Ishikawa (cell line): Measurements from ENCODE around the gene FSD2.

Source experiments
- CEBPB ChIP-seq: IDR thresholded peaks from 2 replicates; pipeline ENCODE4 v1.6.1; 2012
- CREB1 ChIP-seq: IDR thresholded peaks from 2 replicates; pipeline ENCODE4 v1.6.1; 2012; ENCODE audit warnings: low read depth
- EGR1 ChIP-seq: IDR thresholded peaks from 2 replicates; pipeline ENCODE4 v1.6.1; 2012
- EP300 ChIP-seq: IDR thresholded peaks from 2 replicates; pipeline ENCODE4 v1.6.1; 2012; ENCODE audit warnings: borderline replicate concordance
- FOXM1 ChIP-seq: IDR thresholded peaks from 2 replicates; pipeline ENCODE4 v1.6.1; 2012; ENCODE audit warnings: low read depth, borderline replicate concordance
- NFIC ChIP-seq: IDR thresholded peaks from 2 replicates; pipeline ENCODE4 v1.6.1; 2012
- RAD21 ChIP-seq: IDR thresholded peaks from 2 replicates; pipeline ENCODE4 v1.6.1; 2012; ENCODE audit warnings: low read depth
- TAF1 ChIP-seq: IDR thresholded peaks from 2 replicates; pipeline ENCODE4 v1.6.1; 2012; ENCODE audit warnings: low read depth, mild to moderate bottlenecking
- TCF12 ChIP-seq: IDR thresholded peaks from 2 replicates; pipeline ENCODE4 v1.6.1; 2012; ENCODE audit warnings: low read depth
- TEAD4 ChIP-seq: IDR thresholded peaks from 2 replicates; pipeline ENCODE4 v1.6.1; 2012
- YY1 ChIP-seq: IDR thresholded peaks from 2 replicates; pipeline ENCODE4 v1.6.1; 2012; ENCODE audit warnings: low read depth
- ZBTB7A ChIP-seq: IDR thresholded peaks from 2 replicates; pipeline ENCODE4 v1.6.1; 2012; ENCODE audit warnings: low read depth
- TF ChIP-seq, protein P1 (sequence below): IDR thresholded peaks from 2 replicates; pipeline ENCODE4 v1.6.1; 2012
- TF ChIP-seq, protein P2 (sequence below): IDR thresholded peaks from 2 replicates; pipeline ENCODE4 v1.6.1; 2012; ENCODE audit warnings: low read depth, mild to moderate bottlenecking
- TF ChIP-seq, protein P3 (sequence below): IDR thresholded peaks from 2 replicates; pipeline ENCODE4 v1.6.1; 2012

The FSD2 gene

DNA sequence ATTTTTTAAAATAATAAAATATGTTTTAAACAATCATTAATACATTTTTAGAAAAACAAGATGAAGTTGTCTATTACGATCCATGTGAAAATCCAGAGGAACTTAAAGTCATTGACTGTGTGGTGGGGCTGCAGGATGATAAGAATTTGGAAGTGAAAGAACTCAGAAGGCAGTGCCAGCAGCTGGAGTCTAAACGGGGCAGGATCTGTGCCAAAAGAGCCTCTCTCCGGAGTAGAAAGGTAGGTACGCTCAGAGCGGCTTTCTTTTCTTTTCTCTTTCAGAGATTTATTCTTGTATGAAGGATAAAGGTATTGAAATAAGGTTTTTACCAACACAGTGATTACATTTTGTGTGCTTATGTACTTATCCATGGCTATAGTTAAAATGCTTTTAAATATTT lies 17.2 kb upstream of the FSD2 start:
- TF ChIP-seq, protein P1, sequence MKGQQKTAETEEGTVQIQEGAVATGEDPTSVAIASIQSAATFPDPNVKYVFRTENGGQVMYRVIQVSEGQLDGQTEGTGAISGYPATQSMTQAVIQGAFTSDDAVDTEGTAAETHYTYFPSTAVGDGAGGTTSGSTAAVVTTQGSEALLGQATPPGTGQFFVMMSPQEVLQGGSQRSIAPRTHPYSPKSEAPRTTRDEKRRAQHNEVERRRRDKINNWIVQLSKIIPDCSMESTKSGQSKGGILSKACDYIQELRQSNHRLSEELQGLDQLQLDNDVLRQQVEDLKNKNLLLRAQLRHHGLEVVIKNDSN, result no peak
- no peak for TF ChIP-seq TCF12
- TF ChIP-seq TAF1, result no peak
- no peak for TF ChIP-seq FOXM1
- TF ChIP-seq YY1, result no peak
- TF ChIP-seq, protein P2, sequence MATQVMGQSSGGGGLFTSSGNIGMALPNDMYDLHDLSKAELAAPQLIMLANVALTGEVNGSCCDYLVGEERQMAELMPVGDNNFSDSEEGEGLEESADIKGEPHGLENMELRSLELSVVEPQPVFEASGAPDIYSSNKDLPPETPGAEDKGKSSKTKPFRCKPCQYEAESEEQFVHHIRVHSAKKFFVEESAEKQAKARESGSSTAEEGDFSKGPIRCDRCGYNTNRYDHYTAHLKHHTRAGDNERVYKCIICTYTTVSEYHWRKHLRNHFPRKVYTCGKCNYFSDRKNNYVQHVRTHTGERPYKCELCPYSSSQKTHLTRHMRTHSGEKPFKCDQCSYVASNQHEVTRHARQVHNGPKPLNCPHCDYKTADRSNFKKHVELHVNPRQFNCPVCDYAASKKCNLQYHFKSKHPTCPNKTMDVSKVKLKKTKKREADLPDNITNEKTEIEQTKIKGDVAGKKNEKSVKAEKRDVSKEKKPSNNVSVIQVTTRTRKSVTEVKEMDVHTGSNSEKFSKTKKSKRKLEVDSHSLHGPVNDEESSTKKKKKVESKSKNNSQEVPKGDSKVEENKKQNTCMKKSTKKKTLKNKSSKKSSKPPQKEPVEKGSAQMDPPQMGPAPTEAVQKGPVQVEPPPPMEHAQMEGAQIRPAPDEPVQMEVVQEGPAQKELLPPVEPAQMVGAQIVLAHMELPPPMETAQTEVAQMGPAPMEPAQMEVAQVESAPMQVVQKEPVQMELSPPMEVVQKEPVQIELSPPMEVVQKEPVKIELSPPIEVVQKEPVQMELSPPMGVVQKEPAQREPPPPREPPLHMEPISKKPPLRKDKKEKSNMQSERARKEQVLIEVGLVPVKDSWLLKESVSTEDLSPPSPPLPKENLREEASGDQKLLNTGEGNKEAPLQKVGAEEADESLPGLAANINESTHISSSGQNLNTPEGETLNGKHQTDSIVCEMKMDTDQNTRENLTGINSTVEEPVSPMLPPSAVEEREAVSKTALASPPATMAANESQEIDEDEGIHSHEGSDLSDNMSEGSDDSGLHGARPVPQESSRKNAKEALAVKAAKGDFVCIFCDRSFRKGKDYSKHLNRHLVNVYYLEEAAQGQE, result no peak
- no peak for TF ChIP-seq CEBPB
- no peak for TF ChIP-seq ZBTB7A
- TF ChIP-seq, protein P3, sequence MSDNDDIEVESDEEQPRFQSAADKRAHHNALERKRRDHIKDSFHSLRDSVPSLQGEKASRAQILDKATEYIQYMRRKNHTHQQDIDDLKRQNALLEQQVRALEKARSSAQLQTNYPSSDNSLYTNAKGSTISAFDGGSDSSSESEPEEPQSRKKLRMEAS, result no peak
- TF ChIP-seq EP300, result no peak
- no peak for TF ChIP-seq TEAD4
- no peak for TF ChIP-seq CREB1
- no peak for TF ChIP-seq RAD21
- no peak for TF ChIP-seq NFIC
- TF ChIP-seq EGR1, result no peak

DNA sequence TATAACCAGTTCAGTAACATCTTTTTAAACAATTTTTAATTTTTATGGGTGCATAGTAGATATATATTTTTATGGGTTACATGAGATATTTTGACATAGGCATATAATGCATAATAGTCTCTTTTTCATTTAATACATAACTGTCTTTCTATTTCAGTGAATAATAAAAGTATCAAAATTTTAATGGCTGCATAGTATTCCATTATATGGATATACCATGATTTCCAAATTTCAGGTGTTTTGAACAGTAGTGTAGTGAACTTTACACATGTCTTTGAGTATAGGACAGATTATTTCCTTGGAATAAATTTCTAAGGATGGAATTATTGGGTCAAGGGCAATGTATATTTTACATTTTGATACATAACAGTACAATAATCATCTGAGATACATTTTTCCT lies 14.3 kb upstream of the FSD2 start:
- TF ChIP-seq EP300 (no peak), RAD21 (no peak), EGR1 (no peak), FOXM1 (no peak), NFIC (no peak), CEBPB (no peak)
- TF ChIP-seq, protein P3, result no peak

DNA sequence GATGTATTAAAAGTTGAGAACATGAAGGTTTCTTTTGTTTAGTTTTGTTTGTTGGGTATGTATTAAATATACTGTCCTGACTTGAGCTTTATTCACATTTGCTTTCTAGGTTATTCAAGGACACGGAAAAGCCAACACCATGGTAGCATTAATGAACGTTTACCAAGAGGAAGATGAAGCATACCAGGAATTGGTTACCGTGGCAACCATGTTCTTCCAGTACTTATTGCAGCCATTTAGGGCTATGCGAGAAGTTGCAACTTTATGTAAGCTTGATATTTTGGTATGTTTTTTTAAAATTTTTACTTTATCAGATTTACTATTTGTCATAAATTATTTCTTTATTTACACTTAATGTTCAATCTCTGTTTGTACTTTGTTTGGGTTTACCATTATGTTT lies 7.1 kb upstream of the FSD2 start:
- TF ChIP-seq NFIC, result no peak
- no peak for TF ChIP-seq CEBPB
- TF ChIP-seq, protein P3, result no peak
- no peak for TF ChIP-seq YY1

DNA sequence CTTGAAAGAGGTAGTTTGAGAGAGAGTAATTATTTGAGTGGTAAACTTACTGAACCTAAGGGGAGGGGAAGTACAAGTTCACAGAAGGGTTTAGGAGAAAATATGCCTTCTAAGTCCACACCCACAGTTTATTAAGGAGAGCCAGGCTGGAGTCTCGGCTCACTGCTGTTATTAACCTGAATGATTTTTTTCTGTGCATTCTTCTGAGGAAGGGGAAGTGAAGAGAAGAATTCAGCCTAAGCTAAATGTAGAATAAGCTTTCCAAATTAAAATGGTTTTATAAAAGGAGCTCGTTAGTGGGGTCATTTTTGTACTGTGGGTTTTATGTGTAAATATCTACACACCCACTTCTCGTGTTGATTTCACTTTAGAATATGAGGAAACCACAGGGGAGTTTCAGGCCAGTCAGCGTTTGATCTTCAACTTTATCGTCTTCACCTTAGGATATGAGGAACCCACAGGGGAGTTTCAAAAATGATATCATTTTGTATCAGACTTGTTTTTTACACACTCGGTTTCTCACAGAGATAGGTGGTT lies 5.1 kb upstream of the FSD2 start:
- TF ChIP-seq EP300, result no peak
- TF ChIP-seq FOXM1, result no peak
- TF ChIP-seq RAD21, result no peak

DNA sequence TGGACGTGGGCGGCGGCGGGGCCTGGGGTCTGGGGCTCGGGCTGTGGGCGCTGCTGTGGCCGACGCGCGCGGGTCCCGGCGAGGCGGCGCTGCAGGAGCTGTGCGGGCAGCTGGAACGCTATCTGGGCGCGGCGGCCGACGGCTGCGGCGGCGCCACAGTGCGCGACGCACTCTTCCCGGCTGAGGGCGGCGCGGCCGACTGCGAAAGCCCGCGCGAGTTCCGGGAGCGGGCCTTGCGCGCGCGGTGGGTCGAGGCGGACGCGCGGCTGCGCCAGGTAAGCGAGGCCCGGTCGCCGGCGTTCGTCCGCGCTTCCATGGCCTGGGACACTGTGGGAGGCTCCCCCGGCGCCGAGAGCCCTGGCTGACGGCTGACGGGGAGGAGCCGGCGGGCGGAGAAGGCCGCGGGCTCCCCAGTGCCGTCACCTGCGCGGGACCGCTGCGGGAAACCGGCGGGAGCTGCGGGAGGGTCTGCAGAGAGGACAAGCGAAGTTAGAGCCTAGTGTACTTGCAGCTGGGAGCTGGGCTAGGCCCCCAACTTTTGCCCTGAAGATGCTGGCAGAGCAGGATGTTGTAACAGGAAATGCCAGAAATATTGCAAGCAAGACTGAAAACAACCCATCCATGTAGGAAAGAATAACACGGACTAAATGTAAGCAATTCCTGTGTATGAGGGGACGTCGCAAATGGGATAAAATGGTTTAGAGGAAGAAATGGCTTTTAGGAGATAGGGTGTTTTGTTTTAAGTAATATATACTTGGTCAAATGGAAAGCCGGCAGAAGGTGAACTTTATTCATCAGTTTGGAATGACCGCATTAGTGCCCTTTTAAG lies 4.4 kb upstream of the FSD2 start:
- TF ChIP-seq EGR1, result no peak
- peak; percentile 78 for TF ChIP-seq CEBPB
- no peak for TF ChIP-seq YY1
- peak; percentile 68 for TF ChIP-seq TEAD4
- TF ChIP-seq, protein P3, result 0 out of 2 replicates have a peak, but pooled peaks have one; percentile 19
- TF ChIP-seq, protein P2, result no peak

DNA sequence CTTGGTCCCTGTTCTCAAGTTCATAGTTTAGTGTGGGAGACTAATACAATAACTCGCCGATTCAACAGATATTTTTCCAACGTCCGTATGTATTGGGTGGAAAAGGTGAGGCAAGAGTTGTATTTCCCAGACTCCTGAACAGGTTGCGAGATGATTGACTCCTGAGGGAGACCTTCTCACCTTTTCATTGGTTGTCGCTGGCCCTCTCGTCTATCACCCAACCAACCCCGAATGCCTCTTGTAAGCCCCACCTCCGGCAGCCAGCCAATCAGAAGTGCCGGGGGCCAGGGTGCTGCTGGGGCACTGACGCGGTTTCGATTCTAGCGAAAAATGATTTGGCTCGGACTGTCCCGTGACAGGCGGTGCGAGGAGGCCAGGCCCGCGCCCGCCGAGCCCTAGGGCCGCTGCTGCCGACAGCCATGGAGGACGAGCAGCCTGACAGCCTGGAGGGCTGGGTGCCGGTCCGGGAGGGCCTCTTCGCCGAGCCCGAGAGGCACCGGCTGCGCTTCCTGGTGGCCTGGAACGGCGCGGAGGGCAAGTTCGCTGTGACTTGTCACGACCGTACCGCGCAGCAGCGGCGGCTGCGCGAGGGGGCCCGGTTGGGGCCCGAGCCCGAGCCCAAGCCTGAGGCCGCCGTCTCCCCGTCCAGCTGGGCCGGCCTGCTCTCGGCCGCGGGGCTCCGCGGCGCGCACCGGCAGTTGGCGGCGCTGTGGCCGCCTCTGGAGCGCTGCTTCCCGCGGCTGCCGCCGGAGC lies 3.6 kb upstream of the FSD2 start, which contains the start of gene WHAMM:
Gene WHAMM, plus strand, starts transcription at position 321 of the 753 bp plus-strand sequence. Its CDS starts 99 bp downstream, at position 420.
- TF ChIP-seq, protein P1, result peak; percentile 68; the same call in 1 of the 2 replicates
- peak; percentile 82 for TF ChIP-seq CEBPB
- no peak for TF ChIP-seq ZBTB7A
- TF ChIP-seq EGR1, result no peak
- peak; percentile 30; the same call in 1 of the 2 replicates for TF ChIP-seq NFIC
- no peak for TF ChIP-seq FOXM1
- no peak for TF ChIP-seq RAD21
- TF ChIP-seq TAF1, result peak; percentile 87
- no peak for TF ChIP-seq TCF12
- TF ChIP-seq, protein P3, result peak; percentile 62; the same call in 1 of the 2 replicates
- no peak for TF ChIP-seq TEAD4
- no peak for TF ChIP-seq EP300
- peak; percentile 79; the same call in 1 of the 2 replicates for TF ChIP-seq YY1
- TF ChIP-seq, protein P2, result no peak
- peak; percentile 27; the same call in 1 of the 2 replicates for TF ChIP-seq CREB1
